ENCODE results near the gene HJV. TPM values are rescaled to one million over a fixed set of nuclear protein-coding genes. Genes with fewer than 3 reads are reported as not detected.
"Not testable (repeated sequence)": the region's sequence is repeated elsewhere in the genome, so short reads cannot be mapped to it uniquely, and the experiment has no call there.

HJV gene, protein sequence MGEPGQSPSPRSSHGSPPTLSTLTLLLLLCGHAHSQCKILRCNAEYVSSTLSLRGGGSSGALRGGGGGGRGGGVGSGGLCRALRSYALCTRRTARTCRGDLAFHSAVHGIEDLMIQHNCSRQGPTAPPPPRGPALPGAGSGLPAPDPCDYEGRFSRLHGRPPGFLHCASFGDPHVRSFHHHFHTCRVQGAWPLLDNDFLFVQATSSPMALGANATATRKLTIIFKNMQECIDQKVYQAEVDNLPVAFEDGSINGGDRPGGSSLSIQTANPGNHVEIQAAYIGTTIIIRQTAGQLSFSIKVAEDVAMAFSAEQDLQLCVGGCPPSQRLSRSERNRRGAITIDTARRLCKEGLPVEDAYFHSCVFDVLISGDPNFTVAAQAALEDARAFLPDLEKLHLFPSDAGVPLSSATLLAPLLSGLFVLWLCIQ
- total RNA-seq (not detected in 2 replicates), polyA plus RNA-seq (not detected in 2 replicates), polyA minus RNA-seq (ENCODE audit: low replicate concordance) (not detected in 2 replicates)
- polyA plus RNA-seq (2012): not detected in 2 replicates

DNA sequence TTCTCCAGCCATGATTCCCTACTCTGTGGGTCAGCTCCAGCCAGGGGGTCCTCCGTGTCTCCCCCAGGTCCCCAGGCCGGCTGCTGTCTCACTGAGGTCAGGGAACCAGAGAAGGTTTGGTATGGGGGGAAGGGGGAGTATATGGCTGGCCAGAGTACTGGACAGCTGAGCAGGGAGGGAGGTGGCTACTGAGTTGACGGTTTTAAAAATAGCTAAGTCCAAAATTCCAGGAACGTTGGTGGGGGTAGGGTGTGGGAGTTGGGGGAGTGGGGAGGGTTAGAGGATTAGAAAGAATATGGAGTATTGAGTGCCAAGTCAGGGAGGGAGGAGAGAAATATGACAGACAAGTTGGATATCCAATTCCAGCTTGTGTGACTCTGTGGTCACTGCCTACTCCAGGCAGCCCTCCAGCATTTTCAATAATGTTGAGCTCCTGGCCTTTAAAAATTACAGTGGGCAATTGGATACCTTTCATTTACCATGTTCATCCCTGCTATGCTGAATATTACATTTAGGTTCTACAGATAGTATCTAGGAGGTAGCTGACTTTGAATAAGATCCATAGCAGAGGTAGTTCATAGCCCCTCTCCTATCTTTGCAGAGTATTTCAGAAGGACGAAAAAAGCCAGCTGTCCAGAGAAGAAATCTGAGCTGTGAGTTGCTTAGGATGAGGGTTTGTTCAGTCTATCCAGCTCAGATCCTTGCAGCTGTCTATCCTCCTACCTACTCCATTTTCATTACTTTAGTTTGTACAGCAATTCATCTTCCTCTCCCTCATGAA, at the start of gene HJV:
Gene HJV, minus strand, starts transcription at position 114 of the 781 bp plus-strand sequence. CDS start 1,504 bp downstream, outside the sequence.
- Histone ChIP-seq H3K9me3 (ENCODE audit: control insufficient read depth, insufficient read depth, low read depth, low read length) (no peaks in the 10 kb centered on the region), H2AFZ (ENCODE audit: low read length) (no peak within 1 kb of the TSS), H3K4me2 (ENCODE audit: extremely low read depth, insufficient read depth, low read length) (no peak within 1 kb of the TSS), H3K9ac (ENCODE audit: insufficient read depth, low read length) (no peak within 1 kb of the TSS), H3K4me3 (replicated peaks in 1 of 4; ENCODE audit: control extremely low read depth in 1 of 4, insufficient read depth in 1 of 4, low read depth in 3 of 4, low read length in 4 of 4) (no peak within 1 kb of the TSS), H3K27me3 (ENCODE audit: control insufficient read depth, insufficient read depth, low read length) (peaks cover 24% of the 10 kb centered on the region), H4K20me1 (ENCODE audit: control insufficient read depth, extremely low read depth, insufficient read depth, low read length) (no peaks in the 10 kb centered on the region), H3K27ac (ENCODE audit: insufficient read depth, low read length) (no peak within 1 kb of the TSS), H3K4me1 (ENCODE audit: control insufficient read depth, extremely low read depth, insufficient read depth, low read length) (no peaks in the 10 kb centered on the region), H3K79me2 (ENCODE audit: control insufficient read depth, insufficient read depth, low read length) (no peaks in the 10 kb centered on the region), H3K36me3 (ENCODE audit: control insufficient read depth, insufficient read depth, low read length) (no peaks in the 10 kb centered on the region)
- no peak for TF ChIP-seq EZH2 (IDR thresholded peaks at IDR 0.05; ENCODE audit: low read length, missing control alignments)
- TF ChIP-seq, protein P1, sequence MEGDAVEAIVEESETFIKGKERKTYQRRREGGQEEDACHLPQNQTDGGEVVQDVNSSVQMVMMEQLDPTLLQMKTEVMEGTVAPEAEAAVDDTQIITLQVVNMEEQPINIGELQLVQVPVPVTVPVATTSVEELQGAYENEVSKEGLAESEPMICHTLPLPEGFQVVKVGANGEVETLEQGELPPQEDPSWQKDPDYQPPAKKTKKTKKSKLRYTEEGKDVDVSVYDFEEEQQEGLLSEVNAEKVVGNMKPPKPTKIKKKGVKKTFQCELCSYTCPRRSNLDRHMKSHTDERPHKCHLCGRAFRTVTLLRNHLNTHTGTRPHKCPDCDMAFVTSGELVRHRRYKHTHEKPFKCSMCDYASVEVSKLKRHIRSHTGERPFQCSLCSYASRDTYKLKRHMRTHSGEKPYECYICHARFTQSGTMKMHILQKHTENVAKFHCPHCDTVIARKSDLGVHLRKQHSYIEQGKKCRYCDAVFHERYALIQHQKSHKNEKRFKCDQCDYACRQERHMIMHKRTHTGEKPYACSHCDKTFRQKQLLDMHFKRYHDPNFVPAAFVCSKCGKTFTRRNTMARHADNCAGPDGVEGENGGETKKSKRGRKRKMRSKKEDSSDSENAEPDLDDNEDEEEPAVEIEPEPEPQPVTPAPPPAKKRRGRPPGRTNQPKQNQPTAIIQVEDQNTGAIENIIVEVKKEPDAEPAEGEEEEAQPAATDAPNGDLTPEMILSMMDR (conservative IDR thresholded peaks at IDR 0.05 in 1 of 2, IDR thresholded peaks at IDR 0.05 in 1 of 2; ENCODE audit: low read depth in 1 of 2, low read length in 2 of 2): no peak
- DNase-seq (ENCODE audit: low read depth in 2 of 2): no peak

DNA sequence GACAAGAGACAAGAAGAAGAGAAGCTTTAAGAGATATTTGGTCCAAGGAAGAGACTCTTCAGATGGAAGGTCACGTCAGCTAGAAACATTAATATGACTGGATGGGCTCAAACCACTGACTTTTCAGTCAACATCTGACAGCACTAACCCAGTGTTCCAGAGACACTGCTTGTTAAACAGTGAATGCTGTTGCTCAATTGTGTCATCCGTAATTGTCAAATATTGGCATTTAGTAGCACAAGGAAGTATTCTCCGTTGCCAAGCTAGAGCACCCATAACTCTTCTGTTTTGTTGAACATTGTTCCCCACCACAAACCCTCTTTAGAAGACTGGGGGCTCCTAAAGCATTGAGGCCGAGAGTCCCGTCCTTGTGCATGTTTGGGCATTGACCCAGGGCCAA, 37.6 kb upstream of the HJV start:
- H3K36me3 ChIP-seq (ENCODE audit: control insufficient read depth, insufficient read depth, low read length); H3K9ac ChIP-seq (ENCODE audit: insufficient read depth, low read length); H3K4me1 ChIP-seq (ENCODE audit: control insufficient read depth, extremely low read depth, insufficient read depth, low read length); H2AFZ ChIP-seq (ENCODE audit: low read length); H3K79me2 ChIP-seq (ENCODE audit: control insufficient read depth, insufficient read depth, low read length); H3K9me3 ChIP-seq (ENCODE audit: control insufficient read depth, insufficient read depth, low read depth, low read length); H4K20me1 ChIP-seq (ENCODE audit: control insufficient read depth, extremely low read depth, insufficient read depth, low read length); H3K27ac ChIP-seq (ENCODE audit: insufficient read depth, low read length); H3K27me3 ChIP-seq (ENCODE audit: control insufficient read depth, insufficient read depth, low read length); H3K4me3 ChIP-seq (replicated peaks in 1 of 4; ENCODE audit: control extremely low read depth in 1 of 4, insufficient read depth in 1 of 4, low read depth in 3 of 4, low read length in 4 of 4); H3K4me2 ChIP-seq (ENCODE audit: extremely low read depth, insufficient read depth, low read length); DNase-seq (ENCODE audit: low read depth in 2 of 2): not testable (repeated sequence)

DNA sequence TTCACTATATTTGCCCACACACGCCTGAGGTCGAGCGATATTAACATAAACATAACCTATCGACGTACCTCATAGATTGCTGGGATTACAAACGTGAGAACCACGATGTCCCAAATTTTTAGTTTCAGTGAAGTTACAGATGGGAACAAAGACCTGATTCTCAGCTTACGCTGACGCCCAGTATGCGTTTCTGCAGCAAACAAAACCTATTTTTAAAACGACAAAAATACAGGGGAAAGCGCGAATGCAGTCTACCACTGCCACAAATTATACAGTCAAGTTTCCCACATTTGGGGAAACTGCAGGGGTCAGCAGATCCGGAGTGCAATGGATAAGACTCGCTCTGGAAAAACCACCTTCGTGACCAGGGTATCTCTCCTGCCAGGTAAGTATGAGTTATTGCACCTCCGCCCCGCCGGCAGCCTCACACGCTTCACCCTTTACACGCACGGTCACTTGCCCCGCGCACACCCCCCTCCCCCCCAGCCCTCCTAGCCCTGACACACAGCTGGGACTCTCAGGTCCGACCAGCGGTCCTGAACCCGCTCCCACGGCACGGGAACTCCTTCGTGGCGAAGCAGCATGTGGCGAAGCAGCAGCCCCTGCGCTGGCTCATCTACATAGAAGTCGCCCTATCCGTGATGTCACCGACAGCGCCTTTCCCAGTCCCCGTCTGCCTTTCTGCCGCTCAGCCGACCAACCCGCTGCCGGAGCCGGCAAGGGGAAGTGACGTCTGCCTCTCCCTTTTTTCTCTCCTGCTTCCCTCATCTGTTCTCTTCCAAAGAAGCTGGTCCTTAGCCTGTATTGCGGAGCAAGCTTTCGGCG, 30.5 kb upstream of the HJV start:
- H3K27ac ChIP-seq (ENCODE audit: insufficient read depth, low read length): peak overlapping the region; percentile 78
- H4K20me1 ChIP-seq (ENCODE audit: control insufficient read depth, extremely low read depth, insufficient read depth, low read length); H3K79me2 ChIP-seq (ENCODE audit: control insufficient read depth, insufficient read depth, low read length); H3K9me3 ChIP-seq (ENCODE audit: control insufficient read depth, insufficient read depth, low read depth, low read length); H2AFZ ChIP-seq (ENCODE audit: low read length); H3K36me3 ChIP-seq (ENCODE audit: control insufficient read depth, insufficient read depth, low read length); H3K4me1 ChIP-seq (ENCODE audit: control insufficient read depth, extremely low read depth, insufficient read depth, low read length); H3K27me3 ChIP-seq (ENCODE audit: control insufficient read depth, insufficient read depth, low read length): not testable (repeated sequence)
- peak overlapping the region; percentile 78 for H3K4me2 ChIP-seq (ENCODE audit: extremely low read depth, insufficient read depth, low read length)
- DNase-seq (ENCODE audit: low read depth in 2 of 2): peak; percentile 97
- H3K4me3 ChIP-seq (replicated peaks in 1 of 4; ENCODE audit: control extremely low read depth in 1 of 4, insufficient read depth in 1 of 4, low read depth in 3 of 4, low read length in 4 of 4): peak overlapping the region in 3 of 4 experiments; percentile 1 to 66 (median 53)
- peak overlapping the region; percentile 83 for H3K9ac ChIP-seq (ENCODE audit: insufficient read depth, low read length)
